Panc1 (cell line): ENCODE measurements around the gene KRTAP5-10. TPM values are rescaled to one million over a fixed set of nuclear protein-coding genes. Genes with fewer than 3 reads are reported as not detected.

Experiments
- ATAC-seq: fragments of 200-7000 bp; cut with Tn5 transposase; 2 replicates; pipeline ENCODE4 v1.9.1; 2020; ENCODE audit warnings: mild to moderate bottlenecking, moderate library complexity
- BruUV-seq: library from RNA; stranded (reverse); fragments of 400-500 nt; replicated peaks from 2 replicates; lab custom pipeline; 2021; lab: Mats Ljungman, UMichigan
- CTCF ChIA-PET: fragments of 300-600 bp; sonication (Branson Sonifier 250); formaldehyde crosslinking; loops from one replicate; lab custom pipeline; 2022; ENCODE audit warnings: antibody characterized with exemption; lab: Charles Lee
- POLR2A ChIA-PET: fragments of 300-600 bp; sonication (Branson Sonifier 250); formaldehyde crosslinking; loops from one replicate; lab custom pipeline; 2022; ENCODE audit warnings: antibody characterized with exemption; lab: Charles Lee
- DNase-seq: peaks from one replicate; pipeline ENCODE4 v3.0.0-alpha.2; 2010; ENCODE audit warnings: low read depth, low spot score
- H3K27ac ChIP-seq: 2 replicates; pipeline ENCODE4 v1.5.1; 2011; ENCODE audit warnings: mild to moderate bottlenecking, low read length, inconsistent platforms
- H3K27me3 ChIP-seq: fragments of 200-500 bp; sonication (Bioruptor generic); 2 replicates; pipeline ENCODE4 v1.6.0; 2014; ENCODE audit warnings: low read length, inconsistent platforms; ENCODE audit not compliant: control insufficient read depth, insufficient read depth
- H3K36me3 ChIP-seq: fragments of 200-500 bp; sonication (Bioruptor generic); 2 replicates; pipeline ENCODE4 v1.5.1; 2014; ENCODE audit warnings: inconsistent platforms, mild to moderate bottlenecking, low read length, moderate library complexity; ENCODE audit not compliant: control insufficient read depth, insufficient read depth
- H3K4me1 ChIP-seq: 2 replicates; pipeline ENCODE4 v1.5.1; 2011; ENCODE audit warnings: inconsistent platforms, mild to moderate bottlenecking, low read length, moderate library complexity; ENCODE audit not compliant: control insufficient read depth, insufficient read depth
- H3K4me3 ChIP-seq, 2 experiments: 2 replicates each; pipeline ENCODE4 v1.5.1; 2011 to 2012; ENCODE audit warnings: low read depth in 2 of 2, low read length in 2 of 2, mild to moderate bottlenecking in 2 of 2, inconsistent platforms in 1 of 2, moderate library complexity in 1 of 2
- H3K9me3 ChIP-seq: fragments of 200-500 bp; sonication (Bioruptor generic); 2 replicates; pipeline ENCODE4 v1.5.1; 2014; ENCODE audit warnings: low read depth, mild to moderate bottlenecking, inconsistent platforms, low read length, moderate library complexity; ENCODE audit not compliant: control insufficient read depth, insufficient read depth
- CTCF ChIP-seq: fragments of 450-650 bp; IDR thresholded peaks from 2 replicates; pipeline ENCODE4 v1.5.1; 2017; ENCODE audit warnings: mild to moderate bottlenecking
- POLR2AphosphoS5 ChIP-seq: IDR thresholded peaks from 2 replicates; pipeline ENCODE4 v1.6.1; 2012; ENCODE audit warnings: mild to moderate bottlenecking, low read depth, low read length, moderate library complexity
- REST ChIP-seq, 2 experiments: IDR thresholded peaks; 2 replicates each; pipeline ENCODE4 v1.6.1; 2011 to 2012; ENCODE audit warnings: low read depth in 2 of 2, control low read depth in 1 of 2, low read length in 1 of 2, mild to moderate bottlenecking in 1 of 2, moderate library complexity in 1 of 2; ENCODE audit not compliant: insufficient read depth in 1 of 2
- SIN3A ChIP-seq: IDR thresholded peaks from 2 replicates; pipeline ENCODE4 v1.6.1; 2012; ENCODE audit warnings: low read depth, mild to moderate bottlenecking, low read length, moderate library complexity, borderline replicate concordance; ENCODE audit not compliant: insufficient read depth
- TCF7L2 ChIP-seq: IDR thresholded peaks from 2 replicates; pipeline ENCODE4 v1.6.1; 2011; ENCODE audit warnings: mild to moderate bottlenecking, low read depth, low read length, inconsistent platforms
- in situ Hi-C: cut with HindIII; loops from 2 replicates; pipeline ENCODE4 v1.10.0; 2016; ENCODE audit warnings: low sequenced_read_pairs, low pct_unique_long_range_greater_than_20kb
- intact Hi-C: fragments of 100-400 bp; cut with micrococcal nuclease; formaldehyde crosslinking; loops from one replicate; pipeline ENCODE4 v1.10.0; 2022; ENCODE audit not compliant: unreplicated experiment
- total RNA-seq: library from RNA; stranded (reverse); gene quantifications from one replicate; pipeline ENCODE4 v1.2.1, GENCODE V29; 2021; ENCODE audit not compliant: unreplicated experiment

Gene KRTAP5-10
- total RNA-seq, 1 experiment from 2014 or later: not detected

GRCh38 chr11:71545405-71545966, 19.9 kb upstream of the KRTAP5-10 start:
- ChIA-PET CTCF (no interaction called here), POLR2A (no interaction called here)
- H3K27me3 ChIP-seq: peaks cover 2% of the 10 kb centered on the region; the same call in 1 of the 2 replicates
- BruUV-seq: no TSS peak
- TF ChIP-seq SIN3A (no peak), CTCF (no peak), POLR2AphosphoS5 (no peak), TCF7L2 (no peak), REST (IDR thresholded peaks at IDR 0.05; ENCODE audit: insufficient read depth in 1 of 2, low read depth in 2 of 2, low read length in 1 of 2) (no peak)
- H3K4me3 ChIP-seq: no peak overlapping the region
- intact Hi-C loops (no loop called here), in situ Hi-C loops (no loop called here)
- no peak overlapping the region for H3K27ac ChIP-seq
- ATAC-seq (no peak), DNase-seq (no peak)
- H3K4me1 ChIP-seq: no peaks in the 10 kb centered on the region
- no peaks in the 10 kb centered on the region for H3K9me3 ChIP-seq
- H3K36me3 ChIP-seq: no peaks in the 10 kb centered on the region

- no peak within 1 kb of the TSS for H3K27ac ChIP-seq
- ATAC-seq (no peak), DNase-seq (no peak)
- POLR2A ChIA-PET: no interaction called here
- no peak within 1 kb of the TSS for H3K4me3 ChIP-seq
- no peaks in the 10 kb centered on the region for H3K36me3 ChIP-seq
- intact Hi-C loops: no loop called here
- in situ Hi-C loops: no loop called here
- H3K27me3 ChIP-seq: peaks cover 9% of the 10 kb centered on the region; the same call in 1 of the 2 replicates
- no peaks in the 10 kb centered on the region for H3K9me3 ChIP-seq
- H3K4me1 ChIP-seq: no peaks in the 10 kb centered on the region
- no TSS peak for BruUV-seq
- no peak for TF ChIP-seq CTCF
- TF ChIP-seq POLR2AphosphoS5: no peak
- TF ChIP-seq REST (IDR thresholded peaks at IDR 0.05; ENCODE audit: insufficient read depth in 1 of 2, low read depth in 2 of 2, low read length in 1 of 2): no peak
- no peak for TF ChIP-seq SIN3A
- no peak for TF ChIP-seq TCF7L2
- CTCF ChIA-PET: interaction anchor here (0.5 to 1.0 kb wide), 2 partner anchors 32 to 300 kb away, joined by 3 to 4 read pairs; no protein-coding TSS in a partner anchor
Measured at GRCh38 chr11:71548120-71548519, 17.2 kb upstream of the KRTAP5-10 start, which contains the start of gene KRTAP5-9. TSS of gene KRTAP5-9 (plus strand) at chr11:71548420. CDS start at chr11:71548658, 238 bp downstream.
